Measurements from ENCODE around the gene TAOK1.

DNA sequence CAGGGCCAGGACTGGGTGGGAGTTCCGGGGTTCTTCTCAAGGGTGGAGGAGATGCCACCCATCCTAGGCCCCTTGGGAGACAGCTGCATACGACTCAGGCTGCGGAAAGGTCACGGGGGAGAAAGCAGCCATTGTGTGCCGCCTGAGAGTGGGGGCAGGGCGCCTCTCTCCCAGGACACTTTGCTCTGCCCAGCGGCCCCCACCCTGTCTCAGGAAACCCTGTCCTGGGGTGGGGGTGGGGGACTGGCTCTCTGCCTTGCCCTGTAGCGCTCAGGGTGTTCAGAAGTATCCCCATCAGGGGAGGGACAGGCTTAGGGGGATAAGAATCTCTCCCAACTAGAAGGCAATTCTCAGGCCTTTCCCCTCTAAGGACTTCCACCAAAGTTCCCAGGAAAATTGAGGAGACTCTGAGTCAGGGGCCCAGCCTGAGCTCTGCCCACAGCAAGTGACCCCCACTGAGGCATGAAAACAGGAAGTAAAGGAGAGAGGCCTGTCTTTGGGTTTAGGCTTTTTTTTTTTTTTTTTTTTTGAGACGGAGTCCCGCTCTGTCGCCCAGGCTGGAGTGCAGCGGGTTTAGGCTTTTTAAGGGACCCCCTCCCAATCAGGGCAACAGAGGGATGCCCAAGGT is 194.4 kb downstream of the TAOK1 start:
- TF ChIP-seq, protein P1, sequence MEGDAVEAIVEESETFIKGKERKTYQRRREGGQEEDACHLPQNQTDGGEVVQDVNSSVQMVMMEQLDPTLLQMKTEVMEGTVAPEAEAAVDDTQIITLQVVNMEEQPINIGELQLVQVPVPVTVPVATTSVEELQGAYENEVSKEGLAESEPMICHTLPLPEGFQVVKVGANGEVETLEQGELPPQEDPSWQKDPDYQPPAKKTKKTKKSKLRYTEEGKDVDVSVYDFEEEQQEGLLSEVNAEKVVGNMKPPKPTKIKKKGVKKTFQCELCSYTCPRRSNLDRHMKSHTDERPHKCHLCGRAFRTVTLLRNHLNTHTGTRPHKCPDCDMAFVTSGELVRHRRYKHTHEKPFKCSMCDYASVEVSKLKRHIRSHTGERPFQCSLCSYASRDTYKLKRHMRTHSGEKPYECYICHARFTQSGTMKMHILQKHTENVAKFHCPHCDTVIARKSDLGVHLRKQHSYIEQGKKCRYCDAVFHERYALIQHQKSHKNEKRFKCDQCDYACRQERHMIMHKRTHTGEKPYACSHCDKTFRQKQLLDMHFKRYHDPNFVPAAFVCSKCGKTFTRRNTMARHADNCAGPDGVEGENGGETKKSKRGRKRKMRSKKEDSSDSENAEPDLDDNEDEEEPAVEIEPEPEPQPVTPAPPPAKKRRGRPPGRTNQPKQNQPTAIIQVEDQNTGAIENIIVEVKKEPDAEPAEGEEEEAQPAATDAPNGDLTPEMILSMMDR (IDR thresholded peaks at IDR 0.05; ENCODE audit: insufficient read depth, low read depth, low read length) = no peak
- no peak for TF ChIP-seq EZH2 (IDR thresholded peaks at IDR 0.05; ENCODE audit: insufficient read depth, low read length)

Data from astrocyte (in vitro differentiated cells and primary cell).